A673 (cell line): ENCODE measurements around the gene BCL2A1.

ENCODE experiments used
- CTCF ChIP-seq: fragments of 300-800, 200-600 bp; sonication (generic); conservative IDR thresholded peaks from 2 replicates; pipeline ENCODE4 v1.5.1; 2017; ENCODE audit warnings: low read depth, mild to moderate bottlenecking, antibody characterized with exemption, low read length, moderate library complexity, mixed read lengths
- EZH2 ChIP-seq: fragments of 200-600 bp; sonication (generic); IDR thresholded peaks from 2 replicates; pipeline ENCODE4 v1.6.1; 2017; ENCODE audit warnings: borderline replicate concordance, low read depth, mild to moderate bottlenecking, mixed read lengths, antibody characterized with exemption, low read length; ENCODE audit not compliant: poor library complexity, severe bottlenecking

- TF ChIP-seq CTCF: no peak
- TF ChIP-seq EZH2: no peak
These were observed 41.6 kb downstream of the BCL2A1 start for GRCh38 chr15:79929412-79929811.
